Stimulated activated naive CD8-positive, alpha-beta T cell treated with anti-CD3 and anti-CD28 coated beads, Interleukin-15, Interleukin-2, amounts not matched to agents 100 ng/mL and 50 ng/mL, for 24 hours (primary cell): ENCODE data around the gene GARIN5A.

Experiments
- H3K27ac Mint-ChIP-seq: one replicate; pipeline ENCODE4 v1.8.0; 2021; ENCODE audit warnings: mild to moderate bottlenecking, mixed read lengths
- H3K27me3 Mint-ChIP-seq: one replicate; pipeline ENCODE4 v1.8.0; 2021; ENCODE audit warnings: mixed read lengths
- H3K36me3 Mint-ChIP-seq: one replicate; pipeline ENCODE4 v1.8.0; 2021; ENCODE audit warnings: low read depth, mixed read lengths
- H3K4me1 Mint-ChIP-seq: one replicate; pipeline ENCODE4 v1.8.0; 2021; ENCODE audit warnings: low read depth, mixed read lengths
- H3K4me3 Mint-ChIP-seq: one replicate; pipeline ENCODE4 v1.8.0; 2021; ENCODE audit warnings: mild to moderate bottlenecking, mixed read lengths
- H3K9me3 Mint-ChIP-seq: one replicate; pipeline ENCODE4 v1.8.0; 2021; ENCODE audit warnings: mixed read lengths

GARIN5A gene

GRCh38 chr19:50417111-50418081, 59.3 kb downstream of the GARIN5A start:
- Mint-ChIP-seq H3K36me3 (peaks cover 23% of the 10 kb centered on the region), H3K4me1 (peaks cover 24% of the 10 kb centered on the region), H3K27ac (no peak overlapping the region), H3K9me3 (no peaks in the 10 kb centered on the region), H3K27me3 (peaks cover 16% of the 10 kb centered on the region), H3K4me3 (no peak overlapping the region)
